DND-41 (cell line): ENCODE data around the gene PDXDC1.
"Not testable (repeated sequence)": the region's sequence is repeated elsewhere in the genome, so short reads cannot be mapped to it uniquely, and the experiment has no call there.

Experiments used
- CTCF ChIP-seq: IDR thresholded peaks from 2 replicates; pipeline ENCODE4 v1.5.1; 2012; ENCODE audit warnings: borderline replicate concordance, low read length, moderate library complexity, mild to moderate bottlenecking; ENCODE audit not compliant: poor library complexity, severe bottlenecking; ENCODE audit errors: extremely low read depth
- EZH2 ChIP-seq: IDR thresholded peaks from 3 replicates; pipeline ENCODE4 v1.6.1; 2012; ENCODE audit warnings: borderline replicate concordance, low read depth, mild to moderate bottlenecking, moderate library complexity, low read length, inconsistent platforms; ENCODE audit not compliant: severe bottlenecking

- TF ChIP-seq CTCF, EZH2: not testable (repeated sequence)
Observed at GRCh38 chr16:14971621-14972228, 3.1 kb upstream of the PDXDC1 start.
